NCI-H524 treated with DMSO at 0.1 percent for 48 hours (cell line): ENCODE data around the gene PLEKHG7.

Source experiments
- DNase-seq: peaks from one replicate; lab custom pipeline; 2025; lab: John Stamatoyannopoulos, UW

PLEKHG7 gene

DNA sequence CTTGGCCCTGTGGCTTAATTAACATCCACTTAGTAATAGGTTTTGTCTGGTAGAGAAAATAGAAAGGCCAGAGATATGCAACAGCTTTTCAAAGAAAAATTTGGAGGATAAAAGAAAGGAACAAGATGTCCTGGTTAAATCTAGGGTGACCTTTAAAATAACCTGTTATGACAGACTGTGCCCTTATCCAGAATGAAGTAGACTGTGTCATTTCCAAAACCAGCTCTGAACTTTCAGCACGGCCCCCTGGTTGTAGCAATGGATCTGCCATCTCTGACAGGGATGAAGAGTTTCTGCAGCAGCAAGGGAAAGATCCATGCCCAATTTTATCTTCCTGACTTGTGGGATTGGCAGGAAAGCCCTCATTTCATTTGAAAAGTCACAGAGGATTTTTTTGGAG lies 5.1 kb downstream of the PLEKHG7 start:
- DNase-seq: no peak

- DNase-seq: no peak
Measured at GRCh38 chr12:92715625-92716024, 12.8 kb downstream of the PLEKHG7 start.

- DNase-seq: no peak
Measured at GRCh38 chr12:92717202-92717601, 14.4 kb downstream of the PLEKHG7 start.

- no peak for DNase-seq
Measured at GRCh38 chr12:92718483-92718990, 15.7 kb downstream of the PLEKHG7 start.

GRCh38 chr12:92719674-92720073 lies 16.9 kb downstream of the PLEKHG7 start:
- DNase-seq: no peak

- no peak for DNase-seq
Measured at GRCh38 chr12:92721130-92721529, 18.3 kb downstream of the PLEKHG7 start.

DNA sequence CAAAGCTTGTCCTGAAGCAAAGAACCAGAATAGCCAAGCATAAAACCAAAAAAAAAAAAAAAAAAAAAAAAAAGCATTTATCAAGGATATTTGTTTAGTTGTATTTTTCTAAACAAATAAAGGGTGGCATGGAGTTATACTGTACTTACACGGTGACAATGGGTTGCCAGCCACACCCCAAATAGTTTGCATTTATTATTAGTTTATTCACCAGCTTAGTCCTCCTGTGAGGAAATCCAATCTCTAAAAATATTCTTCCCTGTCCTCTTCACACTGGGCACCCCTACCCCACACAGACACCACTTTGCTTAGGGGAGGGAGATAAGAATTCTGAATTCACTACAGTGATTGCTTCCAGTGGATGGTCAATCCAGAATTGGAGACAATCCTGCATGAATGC lies 18.9 kb downstream of the PLEKHG7 start:
- DNase-seq: no peak

GRCh38 chr12:92722897-92723296 lies 20.1 kb downstream of the PLEKHG7 start:
- no peak for DNase-seq

GRCh38 chr12:92726850-92727249 lies 24.1 kb downstream of the PLEKHG7 start:
- no peak for DNase-seq

DNA sequence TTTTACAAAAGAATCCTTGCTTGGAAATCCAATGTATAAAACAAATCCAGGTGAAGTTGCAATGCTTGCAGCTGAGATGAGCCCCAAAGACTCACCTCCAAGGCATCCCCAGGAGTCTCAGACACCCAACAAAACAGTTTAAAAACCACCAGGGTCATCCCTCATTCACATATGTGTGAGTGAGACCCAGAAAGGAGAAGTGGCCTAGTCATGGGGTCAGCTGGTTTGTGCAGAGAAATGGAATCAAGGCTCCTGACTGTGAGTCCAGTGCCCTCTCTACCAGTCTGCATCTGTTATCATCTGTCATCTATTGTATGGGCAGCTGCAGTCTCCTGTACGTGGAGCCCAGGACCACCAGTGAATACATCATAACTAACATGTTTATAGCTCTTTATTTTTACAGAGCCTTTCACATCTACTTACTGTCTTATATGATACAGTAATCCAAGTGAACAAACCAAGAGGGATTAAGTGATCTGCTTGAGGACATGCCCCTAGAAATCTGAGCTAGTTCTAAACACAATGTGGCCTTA lies 27.1 kb downstream of the PLEKHG7 start:
- DNase-seq: no peak

- DNase-seq: no peak
Measured at GRCh38 chr12:92730758-92731157, 28.0 kb downstream of the PLEKHG7 start.

GRCh38 chr12:92732216-92732615 lies 29.4 kb downstream of the PLEKHG7 start:
- DNase-seq: no peak

DNA sequence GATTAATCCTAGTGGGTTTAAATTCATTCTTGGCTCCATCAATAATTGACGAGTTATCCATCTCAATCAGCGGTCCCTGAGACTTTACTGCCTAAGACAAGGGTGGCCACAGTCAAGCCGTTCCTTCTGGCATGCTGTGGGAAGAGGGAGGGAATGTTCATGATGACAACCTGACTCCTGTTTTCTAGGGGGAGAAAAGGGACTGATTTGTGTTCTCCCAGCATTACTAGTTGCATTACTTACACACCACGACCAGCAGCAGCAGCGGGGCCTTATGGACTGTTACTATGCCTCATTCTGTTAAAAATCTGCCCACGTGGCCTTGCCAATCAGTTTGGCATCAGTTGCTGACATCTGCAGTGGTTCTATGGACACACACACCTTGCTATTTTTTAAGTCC lies 29.9 kb downstream of the PLEKHG7 start:
- no peak for DNase-seq

GRCh38 chr12:92733181-92733580 lies 30.4 kb downstream of the PLEKHG7 start:
- DNase-seq: no peak

GRCh38 chr12:92733661-92734060 lies 30.9 kb downstream of the PLEKHG7 start:
- DNase-seq: no peak

DNA sequence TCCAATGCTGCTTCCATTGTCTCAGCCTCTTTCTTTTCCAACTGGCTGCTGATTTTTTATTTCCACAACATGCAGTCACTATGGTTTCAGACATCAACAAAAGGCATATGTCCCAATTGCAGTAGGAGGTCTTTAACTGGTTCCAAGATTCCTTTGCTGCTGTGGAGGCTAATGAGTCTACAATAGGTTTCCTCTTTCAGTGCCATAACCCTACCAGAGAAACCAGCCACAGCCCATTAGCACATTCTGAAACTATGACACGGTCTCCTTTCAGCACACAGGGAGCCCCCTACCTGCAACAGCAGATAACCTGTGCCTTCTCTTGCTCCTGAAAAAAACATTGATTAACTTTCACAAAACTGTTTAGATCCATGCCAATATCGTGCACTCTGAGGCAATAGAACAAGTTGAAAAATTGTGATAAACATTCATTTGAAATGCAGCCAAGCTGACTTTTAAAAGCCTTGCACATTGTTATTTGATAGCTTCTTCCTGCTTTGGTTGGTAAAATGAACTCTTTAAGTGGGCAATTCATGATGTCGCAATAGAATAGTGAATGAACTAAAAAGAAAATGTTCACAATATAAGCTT lies 32.4 kb downstream of the PLEKHG7 start:
- DNase-seq: no peak

GRCh38 chr12:92736605-92737004 lies 33.8 kb downstream of the PLEKHG7 start:
- DNase-seq: no peak

GRCh38 chr12:92737855-92738850 lies 35.4 kb downstream of the PLEKHG7 start:
- no peak for DNase-seq

GRCh38 chr12:92739113-92739512 lies 36.3 kb downstream of the PLEKHG7 start:
- DNase-seq: no peak

DNA sequence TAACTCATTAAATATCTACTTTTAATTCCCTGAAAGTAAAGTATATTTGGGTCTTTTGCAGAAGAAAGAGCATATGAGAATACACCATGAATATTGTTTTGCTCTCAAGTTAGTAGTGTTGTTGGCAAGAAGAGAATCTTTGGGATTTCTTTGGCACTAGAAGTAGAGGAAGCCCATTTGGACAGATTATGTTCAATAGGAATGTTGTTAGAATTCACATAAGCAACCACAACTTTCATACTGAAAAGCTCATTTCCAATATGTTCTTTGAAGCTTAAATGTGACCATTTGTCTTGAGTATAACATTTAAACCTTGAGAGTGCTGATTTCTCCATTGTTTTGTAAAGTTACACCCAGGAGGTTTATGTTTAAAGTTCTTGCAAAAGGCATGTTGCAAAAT lies 37.6 kb downstream of the PLEKHG7 start:
- DNase-seq: no peak

- no peak for DNase-seq
Measured at GRCh38 chr12:92743026-92743425, 40.2 kb downstream of the PLEKHG7 start.

GRCh38 chr12:92745856-92746550 lies 43.2 kb downstream of the PLEKHG7 start:
- no peak for DNase-seq
